HL-60/S4 treated with retinoic acid at 250 ng/mL for 4 days and 3 days (cell line): ENCODE data around the gene XRCC1.
"Not testable (repeated sequence)": the region's sequence is repeated elsewhere in the genome, so short reads cannot be mapped to it uniquely, and the experiment has no call there.

Source experiments
- in situ Hi-C: fragments of 300-500 bp; cut with MboI; formaldehyde crosslinking; loops from 2 replicates; pipeline ENCODE4 v1.7.0; 2022; ENCODE audit warnings: low sequenced_read_pairs

Gene XRCC1

GRCh38 chr19:43575156-43575950 lies at the start of gene XRCC1, which contains the start of gene PINLYP:
Gene XRCC1, minus strand, starts transcription at chr19:43575527. Its CDS starts 69 bp downstream, at chr19:43575458.
Gene PINLYP, plus strand, starts transcription at chr19:43575801. Its CDS starts 1,391 bp downstream, at chr19:43577192.
- in situ Hi-C loops, result no loop called here

GRCh38 chr19:43624933-43625332 lies 49.6 kb upstream of the XRCC1 start:
- in situ Hi-C loops, result no loop called here

GRCh38 chr19:43623889-43624670 lies 48.8 kb upstream of the XRCC1 start:
- in situ Hi-C loops, result no loop called here

- in situ Hi-C loops, result no loop called here
Measured at GRCh38 chr19:43622956-43623355, 47.6 kb upstream of the XRCC1 start.

GRCh38 chr19:43622070-43622469 lies 46.7 kb upstream of the XRCC1 start:
- in situ Hi-C loops, result no loop called here

- in situ Hi-C loops, result no loop called here
Measured at GRCh38 chr19:43620061-43621001, 45.0 kb upstream of the XRCC1 start.

- in situ Hi-C loops, result no loop called here
Measured at GRCh38 chr19:43619262-43620060, 44.1 kb upstream of the XRCC1 start, which contains the start of gene ZNF428. Gene ZNF428, minus strand, starts transcription at chr19:43619629. Its CDS starts 5,325 bp downstream, at chr19:43614304.

- in situ Hi-C loops, result no loop called here
Measured at GRCh38 chr19:43618921-43619261, 43.6 kb upstream of the XRCC1 start.

GRCh38 chr19:43616954-43617353 lies 41.6 kb upstream of the XRCC1 start:
- in situ Hi-C loops, result no loop called here

- in situ Hi-C loops, result no loop called here
Measured at GRCh38 chr19:43616306-43616705, 41.0 kb upstream of the XRCC1 start.

- in situ Hi-C loops, result no loop called here
Measured at GRCh38 chr19:43612374-43612773, 37.0 kb upstream of the XRCC1 start.

GRCh38 chr19:43611788-43612187 lies 36.5 kb upstream of the XRCC1 start, which contains the start of gene SRRM5:
Gene SRRM5, plus strand, starts transcription at chr19:43612088. Its CDS starts 34 bp downstream, at chr19:43612122.
- in situ Hi-C loops, result no loop called here

GRCh38 chr19:43610493-43610892 lies 35.2 kb upstream of the XRCC1 start:
- in situ Hi-C loops, result no loop called here

- in situ Hi-C loops, result no loop called here
Measured at GRCh38 chr19:43609872-43610271, 34.5 kb upstream of the XRCC1 start.

- in situ Hi-C loops, result no loop called here
Measured at GRCh38 chr19:43607238-43608205, 32.2 kb upstream of the XRCC1 start.

- in situ Hi-C loops, result no loop called here
Measured at GRCh38 chr19:43606569-43607229, 31.4 kb upstream of the XRCC1 start.

- in situ Hi-C loops, result no loop called here
Measured at GRCh38 chr19:43605875-43606568, 30.7 kb upstream of the XRCC1 start.

GRCh38 chr19:43600326-43600725 lies 25.0 kb upstream of the XRCC1 start:
- in situ Hi-C loops, result not testable (repeated sequence)
